HepG2 (cell line): ENCODE results near the gene USP30. TPM values are rescaled to one million over a fixed set of nuclear protein-coding genes. Genes with fewer than 3 reads are reported as not detected.
A peak's percentile ranks its signal among the peaks of the same experiment; 100 is the strongest.

ENCODE experiments used
- AGO2 ChIP-seq: fragments of 200-400 bp; formaldehyde crosslinking; optimal IDR thresholded peaks from 2 replicates; pipeline ENCODE3; 2017; ENCODE audit warnings: mild to moderate bottlenecking, low read depth, low read length, moderate library complexity
- BCL6 ChIP-seq: IDR thresholded peaks from 2 replicates; pipeline ENCODE4 v1.6.1; 2016; ENCODE audit warnings: missing genetic modification reagents, missing compliant biosample characterization
- CHD4 ChIP-seq: fragments of 200-600 bp; sonication (generic); IDR thresholded peaks from 2 replicates; pipeline ENCODE4 v1.7.0; 2017; ENCODE audit warnings: mild to moderate bottlenecking, low read length, borderline replicate concordance
- GTF3A ChIP-seq: sonication (generic); formaldehyde crosslinking; conservative IDR thresholded peaks from 2 replicates; pipeline ENCODE4 v1.4.0; 2020; ENCODE audit warnings: mild to moderate bottlenecking, missing genetic modification reagents
- MEIS2 ChIP-seq: sonication (generic); formaldehyde crosslinking; IDR thresholded peaks from 2 replicates; pipeline ENCODE4 v1.9.0; 2021; ENCODE audit warnings: mild to moderate bottlenecking, missing genetic modification reagents
- NCOA5 ChIP-seq: sonication (generic); formaldehyde crosslinking; IDR thresholded peaks from 2 replicates; pipeline ENCODE4 v1.4.0; 2020; ENCODE audit warnings: missing genetic modification reagents
- PAF1 ChIP-seq: IDR thresholded peaks from 2 replicates; pipeline ENCODE4 v1.6.1; 2016; ENCODE audit warnings: missing genetic modification reagents, missing compliant biosample characterization
- PHF20 ChIP-seq: sonication (generic); formaldehyde crosslinking; IDR thresholded peaks from 2 replicates; pipeline ENCODE4 v1.5.0; 2020; ENCODE audit warnings: mild to moderate bottlenecking, missing genetic modification reagents
- PRPF4 ChIP-seq: fragments of 200-400 bp; formaldehyde crosslinking; IDR thresholded peaks from 2 replicates; pipeline ENCODE4 v1.6.1; 2016; ENCODE audit warnings: low read length, low read depth; ENCODE audit not compliant: poor library complexity, severe bottlenecking
- SOX5 ChIP-seq: IDR thresholded peaks from 2 replicates; pipeline ENCODE4 v1.6.1; 2016; ENCODE audit warnings: borderline replicate concordance
- SRSF9 ChIP-seq: fragments of 200-400 bp; formaldehyde crosslinking; IDR thresholded peaks from 2 replicates; pipeline ENCODE4 v1.6.1; 2018; ENCODE audit warnings: borderline replicate concordance, mild to moderate bottlenecking, low read depth, low read length; ENCODE audit not compliant: insufficient read depth, poor library complexity, severe bottlenecking
- TAF15 ChIP-seq: fragments of 200-400 bp; formaldehyde crosslinking; IDR thresholded peaks from one replicate; pipeline ENCODE4 v1.6.1; 2018; ENCODE audit warnings: mild to moderate bottlenecking, low read depth, low read length; ENCODE audit not compliant: poor library complexity, severe bottlenecking
- TARDBP ChIP-seq: sonication (generic); formaldehyde crosslinking; IDR thresholded peaks from 2 replicates; pipeline ENCODE4 v1.8.0; 2022; ENCODE audit warnings: mild to moderate bottlenecking, missing genetic modification reagents
- TMF1 ChIP-seq: sonication (generic); formaldehyde crosslinking; IDR thresholded peaks from 2 replicates; pipeline ENCODE4 v1.8.1; 2022; ENCODE audit warnings: low read depth, missing genetic modification reagents
- YEATS2 ChIP-seq: sonication (generic); formaldehyde crosslinking; IDR thresholded peaks from 2 replicates; pipeline ENCODE4 v1.4.0; 2020; ENCODE audit warnings: missing genetic modification reagents, borderline replicate concordance
- ZEB1 ChIP-seq: IDR thresholded peaks from 2 replicates; pipeline ENCODE4 v1.6.1; 2012; ENCODE audit warnings: mild to moderate bottlenecking, low read depth, inconsistent platforms; ENCODE audit not compliant: insufficient replicate concordance
- ZFX ChIP-seq: sonication (generic); formaldehyde crosslinking; IDR thresholded peaks from 2 replicates; pipeline ENCODE4 v1.4.0; 2020; ENCODE audit warnings: mild to moderate bottlenecking, low read depth, missing genetic modification reagents, moderate library complexity
- ZNF17 ChIP-seq: sonication (generic); formaldehyde crosslinking; IDR thresholded peaks from 2 replicates; pipeline ENCODE4 v1.5.0; 2020; ENCODE audit warnings: mild to moderate bottlenecking, missing genetic modification reagents
- ZNF264 ChIP-seq: sonication (generic); formaldehyde crosslinking; IDR thresholded peaks from 2 replicates; pipeline ENCODE4 v1.4.0; 2020; ENCODE audit warnings: missing genetic modification reagents
- ZNF75D ChIP-seq: sonication (generic); formaldehyde crosslinking; IDR thresholded peaks from 2 replicates; pipeline ENCODE4 v1.8.1; 2023; ENCODE audit warnings: missing genetic modification reagents, mild to moderate bottlenecking, borderline replicate concordance
- ZNF761 ChIP-seq: sonication (generic); formaldehyde crosslinking; conservative IDR thresholded peaks from 2 replicates; pipeline ENCODE4 v1.4.0; 2020; ENCODE audit warnings: mild to moderate bottlenecking, missing genetic modification reagents
- polyA plus RNA-seq, 8 experiments: library from polyadenylated mRNA; depleted of rRNA in 3 of 8; stranded (reverse) in 7 of 8; unstranded in 1 of 8; fragments of >200 nt; fragmentation: Illumina TruSeq in 4 of 8; extraction: Trizol in 4 of 8; gene quantifications; 2 replicates each; pipeline versions ENCODE4 v1.2.1 to v1.2.3, GENCODE V29; 2011 to 2016; ENCODE audit warnings: low read depth in 4 of 8, missing spikeins in 1 of 8, mixed read lengths in 1 of 8; ENCODE audit not compliant: insufficient read depth in 1 of 8
- total RNA-seq, 5 experiments: library from RNA; depleted of rRNA; stranded (reverse); fragments of >200 nt; fragmentation: Illumina TruSeq; extraction: Trizol; gene quantifications; 2 replicates each; pipeline ENCODE4 v1.2.3, GENCODE V29; 2016; ENCODE audit warnings: low read depth in 1 of 5
- TF ChIP-seq, protein P1 (sequence below): sonication (generic); formaldehyde crosslinking; conservative IDR thresholded peaks from 2 replicates; pipeline ENCODE4 v1.5.0; 2020; ENCODE audit warnings: missing genetic modification reagents
- TF ChIP-seq, protein P2 (sequence below): sonication (generic); formaldehyde crosslinking; IDR thresholded peaks from 2 replicates; pipeline ENCODE4 v1.4.0; 2020; ENCODE audit warnings: missing genetic modification reagents, borderline replicate concordance
- TF ChIP-seq, protein P3 (sequence below): IDR thresholded peaks from 2 replicates; pipeline ENCODE4 v1.6.1; 2016; ENCODE audit warnings: low read depth, control low read depth

Gene USP30
- total and polyA plus RNA-seq, 2 of the 13 experiments (the other 11 are each of a cell fraction or from before 2014, with no cell fraction given), result 11.2 to 20.8 TPM

DNA sequence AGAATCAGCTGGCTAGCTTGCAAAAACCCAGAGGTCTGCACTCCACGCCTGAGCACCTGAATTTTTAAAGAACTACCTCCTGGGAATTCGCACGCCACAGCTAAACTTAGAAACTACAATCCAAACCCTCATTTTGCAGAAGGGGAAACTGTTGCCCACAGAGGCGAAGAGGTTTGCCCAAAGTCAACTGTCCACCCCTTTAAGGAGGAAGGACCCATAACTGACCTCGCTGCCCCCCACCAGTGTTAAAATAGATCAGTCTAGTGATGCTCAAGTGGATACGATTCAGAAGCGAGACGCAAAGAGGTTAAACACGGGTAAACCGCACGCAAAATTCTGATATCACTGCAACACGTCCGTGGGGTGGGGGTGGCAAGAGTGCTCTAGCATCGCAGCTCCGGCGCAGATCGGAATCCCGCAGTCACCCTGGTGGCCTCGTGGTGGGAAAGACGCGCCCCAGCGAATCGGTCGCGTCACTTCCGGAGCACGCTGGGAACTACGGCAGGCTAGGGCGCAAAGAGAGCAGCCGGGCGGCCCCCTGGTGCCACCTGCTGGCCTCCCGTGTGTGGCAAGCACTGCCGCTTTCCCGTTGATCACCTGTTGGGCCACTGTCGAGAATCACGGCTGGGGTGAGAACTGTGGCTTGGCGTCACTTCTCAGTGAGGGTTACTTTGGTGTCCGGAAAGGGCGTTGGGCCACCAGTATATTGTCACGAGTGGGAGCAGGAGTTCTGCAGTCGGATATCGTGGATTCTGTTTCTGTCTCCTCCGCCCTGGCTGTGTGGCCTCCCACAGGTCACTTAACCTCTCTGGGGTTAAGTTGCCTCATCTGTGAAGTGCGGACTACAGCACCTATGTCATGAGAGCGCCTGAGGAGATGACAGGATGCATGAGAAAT is 40.9 kb downstream of the USP30 start, which contains the start of gene ALKBH2 (continued):
- TF ChIP-seq MEIS2 (no peak; the same call in 1 of the 2 replicates), AGO2 (no peak), GTF3A (CRISPR knock-in tag) (no peak), PAF1 (no peak), SOX5 (CRISPR knock-in tag) (peak; percentile 69), YEATS2 (CRISPR knock-in tag) (peak; percentile 96), ZFX (CRISPR knock-in tag) (peak; percentile 63), PHF20 (CRISPR knock-in tag) (peak; percentile 90), TMF1 (CRISPR knock-in tag) (peak; percentile 94), TARDBP (peak; percentile 96), ZEB1 (no peak), BCL6 (CRISPR knock-in tag) (peak; percentile 68), SRSF9 (no peak), PRPF4 (no peak), ZNF264 (CRISPR knock-in tag) (peak; percentile 88; the same call in 1 of the 2 replicates), CHD4 (no peak), NCOA5 (CRISPR knock-in tag) (no peak), TAF15 (no peak), ZNF761 (peak; percentile 97), ZNF17 (no peak), ZNF75D (CRISPR knock-in tag) (no peak)
- TF ChIP-seq, protein P1, sequence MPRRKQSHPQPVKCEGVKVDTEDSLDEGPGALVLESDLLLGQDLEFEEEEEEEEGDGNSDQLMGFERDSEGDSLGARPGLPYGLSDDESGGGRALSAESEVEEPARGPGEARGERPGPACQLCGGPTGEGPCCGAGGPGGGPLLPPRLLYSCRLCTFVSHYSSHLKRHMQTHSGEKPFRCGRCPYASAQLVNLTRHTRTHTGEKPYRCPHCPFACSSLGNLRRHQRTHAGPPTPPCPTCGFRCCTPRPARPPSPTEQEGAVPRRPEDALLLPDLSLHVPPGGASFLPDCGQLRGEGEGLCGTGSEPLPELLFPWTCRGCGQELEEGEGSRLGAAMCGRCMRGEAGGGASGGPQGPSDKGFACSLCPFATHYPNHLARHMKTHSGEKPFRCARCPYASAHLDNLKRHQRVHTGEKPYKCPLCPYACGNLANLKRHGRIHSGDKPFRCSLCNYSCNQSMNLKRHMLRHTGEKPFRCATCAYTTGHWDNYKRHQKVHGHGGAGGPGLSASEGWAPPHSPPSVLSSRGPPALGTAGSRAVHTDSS (CRISPR knock-in tag), result no peak
- TF ChIP-seq, protein P2, sequence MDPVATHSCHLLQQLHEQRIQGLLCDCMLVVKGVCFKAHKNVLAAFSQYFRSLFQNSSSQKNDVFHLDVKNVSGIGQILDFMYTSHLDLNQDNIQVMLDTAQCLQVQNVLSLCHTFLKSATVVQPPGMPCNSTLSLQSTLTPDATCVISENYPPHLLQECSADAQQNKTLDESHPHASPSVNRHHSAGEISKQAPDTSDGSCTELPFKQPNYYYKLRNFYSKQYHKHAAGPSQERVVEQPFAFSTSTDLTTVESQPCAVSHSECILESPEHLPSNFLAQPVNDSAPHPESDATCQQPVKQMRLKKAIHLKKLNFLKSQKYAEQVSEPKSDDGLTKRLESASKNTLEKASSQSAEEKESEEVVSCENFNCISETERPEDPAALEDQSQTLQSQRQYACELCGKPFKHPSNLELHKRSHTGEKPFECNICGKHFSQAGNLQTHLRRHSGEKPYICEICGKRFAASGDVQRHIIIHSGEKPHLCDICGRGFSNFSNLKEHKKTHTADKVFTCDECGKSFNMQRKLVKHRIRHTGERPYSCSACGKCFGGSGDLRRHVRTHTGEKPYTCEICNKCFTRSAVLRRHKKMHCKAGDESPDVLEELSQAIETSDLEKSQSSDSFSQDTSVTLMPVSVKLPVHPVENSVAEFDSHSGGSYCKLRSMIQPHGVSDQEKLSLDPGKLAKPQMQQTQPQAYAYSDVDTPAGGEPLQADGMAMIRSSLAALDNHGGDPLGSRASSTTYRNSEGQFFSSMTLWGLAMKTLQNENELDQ (CRISPR knock-in tag), result no peak
- TF ChIP-seq, protein P3, sequence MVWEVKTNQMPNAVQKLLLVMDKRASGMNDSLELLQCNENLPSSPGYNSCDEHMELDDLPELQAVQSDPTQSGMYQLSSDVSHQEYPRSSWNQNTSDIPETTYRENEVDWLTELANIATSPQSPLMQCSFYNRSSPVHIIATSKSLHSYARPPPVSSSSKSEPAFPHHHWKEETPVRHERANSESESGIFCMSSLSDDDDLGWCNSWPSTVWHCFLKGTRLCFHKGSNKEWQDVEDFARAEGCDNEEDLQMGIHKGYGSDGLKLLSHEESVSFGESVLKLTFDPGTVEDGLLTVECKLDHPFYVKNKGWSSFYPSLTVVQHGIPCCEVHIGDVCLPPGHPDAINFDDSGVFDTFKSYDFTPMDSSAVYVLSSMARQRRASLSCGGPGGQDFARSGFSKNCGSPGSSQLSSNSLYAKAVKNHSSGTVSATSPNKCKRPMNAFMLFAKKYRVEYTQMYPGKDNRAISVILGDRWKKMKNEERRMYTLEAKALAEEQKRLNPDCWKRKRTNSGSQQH (CRISPR knock-in tag), result peak; percentile 86
